CD4-positive, alpha-beta T cell treated with Interleukin-17A for 4 hours (primary cell): Measurements from ENCODE around the gene PFAS.
"Not testable (repeated sequence)": the region's sequence is repeated elsewhere in the genome, so short reads cannot be mapped to it uniquely, and the experiment has no call there.

Source experiments
- DNase-seq: peaks from one replicate; pipeline ENCODE4 v3.0.0-alpha.2; 2020; ENCODE audit warnings: mixed read lengths

Gene PFAS

DNA sequence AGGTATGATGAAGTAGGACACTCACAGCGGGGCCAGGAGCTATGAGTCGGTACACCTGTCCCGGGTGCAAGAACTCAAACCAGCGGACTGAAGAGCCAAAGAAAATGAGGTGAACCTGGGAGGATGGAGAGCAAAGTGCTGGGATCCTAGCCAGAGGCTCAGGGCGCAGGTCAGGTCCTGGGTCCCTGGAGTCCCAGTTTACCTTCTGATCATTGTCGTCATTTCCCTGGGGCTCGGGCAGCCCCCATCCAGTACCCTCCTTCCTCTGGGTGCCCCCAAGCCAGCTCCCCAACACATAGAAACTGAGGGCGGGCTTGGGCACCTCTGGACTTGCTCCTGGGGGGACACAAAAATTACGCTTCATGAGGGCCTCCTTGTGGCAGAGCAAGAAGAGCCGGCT lies 17.4 kb upstream of the PFAS start:
- no peak for DNase-seq

GRCh38 chr17:8234361-8235270 lies 14.5 kb upstream of the PFAS start:
- no peak for DNase-seq

GRCh38 chr17:8235676-8236075 lies 13.4 kb upstream of the PFAS start:
- no peak for DNase-seq

DNA sequence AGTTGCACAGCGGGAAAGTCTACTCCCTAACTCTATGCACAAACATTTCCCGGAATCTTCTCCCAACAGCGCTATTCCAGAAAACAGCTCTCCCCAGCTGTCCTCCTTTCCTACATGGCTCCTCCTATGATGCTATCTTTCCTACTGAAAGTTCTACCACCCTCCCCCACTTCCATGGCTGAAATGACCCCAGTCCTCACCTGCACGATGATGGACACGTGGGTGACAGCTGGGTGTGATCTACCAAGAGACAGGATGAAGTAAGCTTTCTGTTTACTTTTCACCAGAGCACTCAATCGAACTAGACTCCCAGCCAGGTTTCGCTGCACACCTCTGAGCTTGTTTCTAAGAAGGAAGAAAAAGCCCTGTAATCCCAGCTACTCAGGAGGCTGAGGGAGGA lies 11.9 kb upstream of the PFAS start:
- no peak for DNase-seq

GRCh38 chr17:8237886-8238285 lies 11.2 kb upstream of the PFAS start:
- no peak for DNase-seq

DNA sequence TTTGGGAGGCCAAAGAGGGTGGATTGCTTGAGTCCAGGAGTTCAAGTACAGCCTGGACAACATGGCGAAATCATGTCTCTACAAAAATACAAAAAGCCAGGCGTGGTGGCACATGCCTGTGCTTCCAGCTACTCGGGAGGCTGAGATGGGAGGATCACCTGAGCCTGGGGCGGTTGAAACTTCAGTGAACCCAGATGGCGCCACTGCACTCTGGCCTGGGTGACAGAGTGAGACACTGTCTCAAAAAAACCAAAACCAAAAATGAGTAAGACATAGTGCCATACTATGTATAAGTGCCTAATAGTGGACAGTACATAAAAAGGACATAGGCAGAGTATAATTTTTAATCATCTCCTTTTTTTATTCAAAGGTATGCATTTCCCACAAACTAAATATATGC lies 5.3 kb upstream of the PFAS start:
- peak; percentile 38 for DNase-seq

DNA sequence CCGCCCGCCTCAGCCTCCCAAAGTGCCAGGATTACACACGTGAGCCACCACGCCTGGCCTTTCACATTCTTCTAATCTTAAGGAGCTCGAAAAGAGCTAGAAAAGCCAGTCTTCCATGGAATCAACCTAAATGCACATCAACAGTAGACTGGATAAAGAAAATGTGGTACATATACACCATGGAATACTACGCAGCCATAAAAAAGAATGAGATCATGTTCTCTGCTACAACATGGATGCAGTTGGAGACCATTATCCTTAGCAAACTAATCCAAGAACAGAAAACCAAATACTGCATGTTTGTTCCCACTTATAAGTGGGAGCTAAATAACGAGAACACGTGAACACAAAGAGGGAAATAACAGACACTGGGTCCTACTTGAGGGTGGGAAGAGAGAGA lies 4.3 kb upstream of the PFAS start:
- no peak for DNase-seq

DNA sequence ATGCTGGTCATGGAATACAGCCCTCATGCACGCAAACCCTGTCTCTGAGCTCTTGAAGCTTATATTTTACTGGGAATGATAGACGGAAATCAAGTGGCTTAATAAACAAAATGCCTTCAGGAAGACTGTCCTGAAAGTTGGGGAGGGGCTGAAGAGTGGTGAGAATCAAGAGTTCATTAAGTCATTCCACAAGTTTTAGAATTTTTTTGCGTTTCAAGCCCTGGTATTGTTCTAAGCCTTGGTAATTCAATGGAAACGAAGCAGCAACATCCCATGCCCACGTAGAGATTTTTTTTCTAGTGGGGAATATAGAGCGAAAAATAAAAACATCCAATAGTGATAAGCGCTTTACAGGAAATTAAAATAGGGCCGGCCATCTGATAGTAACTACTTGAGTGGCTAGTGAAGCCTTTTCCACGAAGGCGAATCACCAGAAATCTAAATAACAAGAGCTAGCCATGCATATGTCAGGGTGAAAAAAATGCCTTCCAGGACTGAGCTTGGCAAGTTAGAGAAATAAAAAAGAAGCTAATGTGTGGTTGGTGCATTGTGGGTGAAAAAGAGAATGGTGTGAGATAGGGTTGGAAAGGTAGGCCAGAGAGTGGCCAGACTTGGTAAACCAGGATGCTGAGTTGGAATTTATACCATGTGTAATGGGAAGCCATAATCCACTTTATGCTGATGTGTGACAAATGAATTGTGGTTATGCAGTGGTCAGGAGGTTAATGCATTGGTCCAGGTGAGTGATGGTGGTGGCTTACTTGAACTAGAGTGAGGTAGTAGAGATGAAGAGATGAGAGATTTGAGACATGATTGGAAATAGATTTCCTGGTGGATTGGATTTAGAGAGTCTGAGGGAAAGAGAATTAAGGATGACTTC lies 772 bp downstream of the PFAS start:
- DNase-seq = no peak

- DNase-seq = not testable (repeated sequence)
Measured at GRCh38 chr17:8251411-8251810, 2.3 kb downstream of the PFAS start.

GRCh38 chr17:8253801-8254200 lies 4.7 kb downstream of the PFAS start:
- DNase-seq = no peak

- DNase-seq = no peak
Measured at GRCh38 chr17:8254881-8255280, 5.8 kb downstream of the PFAS start.

GRCh38 chr17:8255499-8255898 lies 6.4 kb downstream of the PFAS start:
- DNase-seq = no peak

DNA sequence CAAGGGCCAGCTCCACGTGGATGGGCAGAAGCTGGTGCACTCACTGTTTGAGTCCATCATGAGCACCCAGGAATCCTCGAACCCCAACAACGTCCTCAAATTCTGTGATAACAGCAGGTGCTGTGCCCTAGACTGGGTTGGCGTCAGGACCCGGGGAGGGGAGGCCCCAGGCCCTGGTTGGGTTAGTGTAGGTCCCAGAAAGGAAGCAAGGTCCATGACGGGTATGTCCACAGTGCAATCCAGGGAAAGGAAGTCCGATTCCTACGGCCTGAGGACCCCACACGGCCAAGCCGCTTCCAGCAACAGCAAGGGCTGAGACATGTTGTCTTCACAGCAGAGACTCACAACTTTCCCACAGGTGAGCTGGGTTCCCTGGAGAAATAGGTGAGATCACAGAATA lies 7.2 kb downstream of the PFAS start:
- no peak for DNase-seq

- DNase-seq = no peak
Measured at GRCh38 chr17:8256691-8257090, 7.6 kb downstream of the PFAS start.

DNA sequence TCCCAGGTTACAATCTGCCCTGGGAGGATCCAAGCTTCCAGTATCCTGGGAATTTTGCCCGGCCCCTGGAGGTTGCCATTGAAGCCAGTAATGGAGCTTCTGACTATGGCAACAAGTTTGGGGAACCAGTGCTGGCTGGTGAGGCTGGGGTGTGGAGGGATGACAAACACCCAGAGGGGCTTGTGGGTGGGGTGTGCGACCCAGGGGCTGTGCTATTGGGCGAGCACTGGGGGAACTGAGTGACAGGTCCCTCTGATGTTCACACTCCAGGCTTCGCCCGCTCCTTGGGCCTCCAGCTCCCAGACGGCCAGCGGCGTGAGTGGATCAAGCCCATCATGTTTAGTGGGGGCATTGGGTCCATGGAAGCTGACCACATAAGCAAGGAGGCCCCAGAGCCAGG lies 8.7 kb downstream of the PFAS start:
- DNase-seq = no peak

DNA sequence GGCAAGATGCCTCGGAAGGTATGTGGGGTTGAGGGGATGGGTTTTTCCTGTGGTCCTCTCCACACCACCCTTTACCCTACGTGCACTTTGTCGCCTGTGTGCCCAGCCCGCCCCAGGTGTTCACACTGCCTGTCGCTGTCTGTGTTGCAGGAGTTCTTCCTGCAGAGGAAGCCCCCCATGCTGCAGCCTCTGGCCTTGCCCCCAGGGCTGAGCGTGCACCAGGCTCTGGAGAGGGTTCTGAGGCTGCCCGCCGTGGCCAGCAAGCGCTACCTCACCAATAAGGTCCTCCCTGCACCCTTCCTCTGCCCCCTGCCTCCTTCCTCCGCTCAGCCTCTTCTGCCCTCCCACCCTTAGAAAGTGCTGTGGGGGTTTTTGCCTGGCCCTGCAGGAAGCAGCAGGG lies 15.2 kb downstream of the PFAS start:
- no peak for DNase-seq

GRCh38 chr17:8264836-8265542 lies 15.9 kb downstream of the PFAS start:
- DNase-seq = no peak

- DNase-seq = no peak
Measured at GRCh38 chr17:8266648-8267479, 17.8 kb downstream of the PFAS start.

DNA sequence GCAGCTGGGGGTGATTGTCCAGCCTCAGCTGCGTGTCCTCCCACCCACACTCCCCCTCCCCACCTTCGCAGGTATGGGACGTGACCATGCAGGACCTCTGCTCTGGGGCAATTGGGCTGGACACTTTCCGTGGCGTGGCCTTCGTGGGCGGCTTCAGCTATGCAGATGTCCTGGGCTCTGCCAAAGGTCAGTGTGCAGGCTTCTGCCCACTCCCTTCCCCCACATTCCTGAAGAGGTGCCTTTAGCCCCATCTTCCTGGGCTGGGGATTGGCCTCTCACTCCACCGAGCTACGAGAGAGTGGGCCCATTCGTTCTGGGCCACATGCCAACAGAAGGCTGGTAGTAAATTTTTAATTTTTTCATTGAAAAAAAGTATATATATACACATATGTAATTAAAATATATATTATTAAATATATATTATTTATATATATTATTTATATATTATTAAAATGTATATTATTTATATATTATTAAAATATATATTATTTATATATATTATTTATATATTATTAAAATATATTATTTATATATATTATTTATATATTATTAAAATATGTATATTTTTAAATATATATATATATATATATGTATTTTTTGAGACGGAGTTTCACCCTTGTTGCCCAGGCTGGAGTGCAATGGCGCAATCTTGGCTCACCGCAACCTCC lies 18.5 kb downstream of the PFAS start:
- no peak for DNase-seq

GRCh38 chr17:8268550-8269298 lies 19.6 kb downstream of the PFAS start:
- DNase-seq = no peak

DNA sequence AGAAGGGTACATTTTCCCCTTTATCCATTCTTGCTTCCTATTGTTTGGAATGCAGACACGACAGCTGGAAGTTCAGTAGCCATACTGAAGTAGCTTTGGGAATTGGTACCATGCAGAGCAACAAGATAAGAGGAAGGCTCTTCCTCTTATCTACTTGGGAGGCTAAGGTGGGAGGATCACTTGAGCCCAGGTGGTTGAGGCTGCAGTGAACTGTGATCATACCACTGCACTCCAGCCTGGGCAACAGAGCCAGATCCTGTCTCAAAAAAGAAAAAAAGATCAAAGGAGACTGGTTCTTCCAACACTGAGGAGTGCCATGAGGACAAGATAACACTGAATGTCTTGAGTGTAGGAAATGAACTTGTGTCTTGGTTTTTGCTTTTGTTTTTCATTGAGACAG lies 23.3 kb downstream of the PFAS start:
- no peak for DNase-seq
